Tibial artery (tissue), 4 donors: ENCODE measurements around the gene TBC1D8.

Experiments
- DNase-seq, 2 donors: peaks; one replicate each; pipeline ENCODE4 v3.0.0-alpha.2; 2019
- H3K27ac ChIP-seq, 2 donors: fragments of 200-600 bp; sonication (generic) in 1 of 2; 1 replicate in 1 of 2; 2 replicates in 1 of 2; pipeline ENCODE4 v1.5.1; 2018 to 2019; ENCODE audit warnings: mild to moderate bottlenecking in 1 of 2
- H3K27me3 ChIP-seq, 2 donors: fragments of 200-600 bp; sonication (generic) in 1 of 2; one replicate each; pipeline versions ENCODE4 v1.5.1 to v1.6.0; 2016 to 2019
- H3K36me3 ChIP-seq, 3 donors: fragments of 200-600 bp; sonication (generic) in 2 of 3; one replicate each; pipeline ENCODE4 v1.5.1; 2016 to 2019; ENCODE audit warnings: mild to moderate bottlenecking in 2 of 3
- H3K4me1 ChIP-seq, 4 donors: fragments of 200-600 bp; sonication (generic) in 2 of 4; 1 replicate in 3 of 4; 2 replicates in 1 of 4; pipeline ENCODE4 v1.5.1; 2016 to 2019
- H3K4me3 ChIP-seq, 2 donors: fragments of 200-600 bp; sonication (generic) in 1 of 2; 1 replicate in 1 of 2; 2 replicates in 1 of 2; pipeline ENCODE4 v1.5.1; 2018 to 2019; ENCODE audit warnings: mild to moderate bottlenecking in 2 of 2
- H3K9me3 ChIP-seq, 3 donors: fragments of 200-600 bp; sonication (generic) in 1 of 3; one replicate each; pipeline ENCODE4 v1.5.1; 2016 to 2019
- CTCF ChIP-seq, 2 experiments: fragments of 200-600 bp in 1 of 2; fragments of 450-650 bp in 1 of 2; IDR thresholded peaks; one replicate each; pipeline ENCODE4 v1.5.1; 2017 to 2019; ENCODE audit warnings: antibody characterized with exemption in 2 of 2, mild to moderate bottlenecking in 1 of 2, moderate library complexity in 1 of 2
- intact Hi-C: fragments of 100-400 bp; cut with DNase I; formaldehyde crosslinking; loops from one replicate; pipeline ENCODE4 v1.15.0; 2023; ENCODE audit warnings: low total_unique reads

Gene TBC1D8

GRCh38 chr2:100986157-100986556, 165.0 kb downstream of the TBC1D8 start:
- Histone ChIP-seq H3K9me3 (no peaks in the 10 kb centered on the region), H3K36me3 (peaks cover 0 to 41% (median 18%) of the 10 kb centered on the region in 3 donors), H3K4me3 (no peak overlapping the region), H3K27ac (no peak overlapping the region), H3K27me3 (no peaks in the 10 kb centered on the region), H3K4me1 (peaks cover 0 to 13% (median 0%) of the 10 kb centered on the region in 4 donors)
- intact Hi-C loops = no loop called here
- DNase-seq = no peak
- no peak for TF ChIP-seq CTCF (IDR thresholded peaks at IDR 0.05)

- H3K27ac ChIP-seq = peak overlapping the region in 1 of 2 donors; percentile 13
- TF ChIP-seq CTCF (IDR thresholded peaks at IDR 0.05) = peak; percentile 86 to 93
- peak; percentile 74 to 86 for DNase-seq
- no peak overlapping the region for H3K4me3 ChIP-seq
- peaks cover 0 to 31% (median 18%) of the 10 kb centered on the region in 3 donors for H3K36me3 ChIP-seq
- H3K4me1 ChIP-seq = peaks cover 0 to 13% (median 0%) of the 10 kb centered on the region in 4 donors
- intact Hi-C loops = loop anchor here (5.0 kb wide), 2 partner anchors 253 to 378 kb away; no protein-coding TSS in a partner anchor
- H3K27me3 ChIP-seq = no peaks in the 10 kb centered on the region
- H3K9me3 ChIP-seq = no peaks in the 10 kb centered on the region
These were observed 166.3 kb downstream of the TBC1D8 start for GRCh38 chr2:100984892-100985307.

GRCh38 chr2:100983684-100984310, 167.4 kb downstream of the TBC1D8 start:
- Histone ChIP-seq H3K27ac (peak overlapping the region in 1 of 2 donors; percentile 13), H3K4me3 (no peak overlapping the region), H3K36me3 (peaks cover 0 to 31% (median 18%) of the 10 kb centered on the region in 3 donors), H3K4me1 (peaks cover 0 to 23% (median 3%) of the 10 kb centered on the region in 4 donors), H3K27me3 (no peaks in the 10 kb centered on the region), H3K9me3 (no peaks in the 10 kb centered on the region)
- intact Hi-C loops = loop anchor here (5.0 kb wide), 2 partner anchors 251 to 376 kb away; no protein-coding TSS in a partner anchor
- no peak for TF ChIP-seq CTCF (IDR thresholded peaks at IDR 0.05)
- DNase-seq = no peak

- H3K4me1 ChIP-seq = peaks cover 0 to 29% (median 3%) of the 10 kb centered on the region in 4 donors
- H3K27me3 ChIP-seq = no peaks in the 10 kb centered on the region
- no peaks in the 10 kb centered on the region for H3K9me3 ChIP-seq
- H3K4me3 ChIP-seq = no peak overlapping the region
- intact Hi-C loops = loop anchor here (5.0 kb wide), 2 partner anchors 251 to 376 kb away; no protein-coding TSS in a partner anchor
- no peak for DNase-seq
- no peak overlapping the region for H3K27ac ChIP-seq
- no peak for TF ChIP-seq CTCF (IDR thresholded peaks at IDR 0.05)
- peaks cover 0 to 27% (median 17%) of the 10 kb centered on the region in 3 donors for H3K36me3 ChIP-seq
These were observed 168.0 kb downstream of the TBC1D8 start for GRCh38 chr2:100983201-100983600.

- intact Hi-C loops = loop anchor here (5.0 kb wide), 2 partner anchors 250 to 375 kb away; no protein-coding TSS in a partner anchor
- peaks cover 0 to 36% (median 3%) of the 10 kb centered on the region in 4 donors for H3K4me1 ChIP-seq
- H3K4me3 ChIP-seq = no peak overlapping the region
- H3K9me3 ChIP-seq = no peaks in the 10 kb centered on the region
- H3K36me3 ChIP-seq = peaks cover 0 to 23% (median 10%) of the 10 kb centered on the region in 3 donors
- DNase-seq = no peak
- no peaks in the 10 kb centered on the region for H3K27me3 ChIP-seq
- no peak for TF ChIP-seq CTCF (IDR thresholded peaks at IDR 0.05)
- H3K27ac ChIP-seq = no peak overlapping the region
These were observed 168.7 kb downstream of the TBC1D8 start for GRCh38 chr2:100982431-100982861.
